Colonic mucosa (tissue), 4 donors: ENCODE data around the gene ADCY10. TPM values are rescaled to one million over a fixed set of nuclear protein-coding genes. Genes with fewer than 3 reads are reported as not detected.

Source experiments
- DNase-seq: peaks from one replicate; pipeline ENCODE4 v3.0.0-alpha.2; 2020
- H3K27ac ChIP-seq: fragments of 200-600 bp; one replicate; pipeline ENCODE4 v1.8.0; 2021
- H3K27me3 ChIP-seq: fragments of 200-600 bp; one replicate; pipeline ENCODE4 v1.8.0; 2021
- H3K36me3 ChIP-seq: fragments of 200-600 bp; one replicate; pipeline ENCODE4 v1.8.0; 2021
- H3K4me1 ChIP-seq: fragments of 200-600 bp; one replicate; pipeline ENCODE4 v1.8.0; 2021; ENCODE audit warnings: mild to moderate bottlenecking
- H3K4me3 ChIP-seq: fragments of 200-600 bp; one replicate; pipeline ENCODE4 v1.8.0; 2021
- H3K9ac ChIP-seq, 2 donors: one replicate each; pipeline ENCODE4 v1.7.0; 2013; ENCODE audit warnings: control low read depth in 2 of 2, low read depth in 2 of 2, low read length in 2 of 2
- H3K9me3 ChIP-seq: fragments of 200-600 bp; one replicate; pipeline ENCODE4 v1.8.0; 2021
- intact Hi-C: fragments of 100-400 bp; cut with DNase I; formaldehyde crosslinking; loops from one replicate; pipeline ENCODE4 v1.14.1; 2022
- total RNA-seq, 2 donors: library from RNA; stranded (reverse); fragmentation: NEBNext Ultra II Directional in 1 of 2; extraction: Animal tissue kit (Norgen Biotek cat#: 25700) in 1 of 2; gene quantifications; one replicate each; pipeline ENCODE4 v1.2.1, GENCODE V29; 2021
- TF ChIP-seq, protein P1 (sequence below): fragments of 200-600 bp; IDR thresholded peaks from one replicate; pipeline ENCODE4 v1.8.0; 2022; ENCODE audit warnings: antibody characterized with exemption, mild to moderate bottlenecking
- donor health status: healthy.
- donor health status: DM: no; HTN: no; CAD: no.
- donor health status: DM: no; HTN: no; CAD: no.

Gene ADCY10
- 1 to 10 TPM in 1 of 2 donors, under 1 TPM in 1; 0.64 to 1.6 TPM for total RNA-seq

GRCh38 chr1:167913895-167914496 lies at the start of gene ADCY10:
ADCY10 (minus strand) TSS chr1:167914134; CDS start chr1:167905140, 8,994 bp downstream.
- Histone ChIP-seq H3K4me3 (no peak within 1 kb of the TSS), H3K36me3 (no peaks in the 10 kb centered on the region), H3K9ac (no peak within 1 kb of the TSS), H3K27ac (no peak within 1 kb of the TSS), H3K4me1 (no peaks in the 10 kb centered on the region), H3K9me3 (no peaks in the 10 kb centered on the region), H3K27me3 (no peaks in the 10 kb centered on the region)
- DNase-seq = peak; percentile 44
- intact Hi-C loops = no loop called here
- TF ChIP-seq, protein P1, sequence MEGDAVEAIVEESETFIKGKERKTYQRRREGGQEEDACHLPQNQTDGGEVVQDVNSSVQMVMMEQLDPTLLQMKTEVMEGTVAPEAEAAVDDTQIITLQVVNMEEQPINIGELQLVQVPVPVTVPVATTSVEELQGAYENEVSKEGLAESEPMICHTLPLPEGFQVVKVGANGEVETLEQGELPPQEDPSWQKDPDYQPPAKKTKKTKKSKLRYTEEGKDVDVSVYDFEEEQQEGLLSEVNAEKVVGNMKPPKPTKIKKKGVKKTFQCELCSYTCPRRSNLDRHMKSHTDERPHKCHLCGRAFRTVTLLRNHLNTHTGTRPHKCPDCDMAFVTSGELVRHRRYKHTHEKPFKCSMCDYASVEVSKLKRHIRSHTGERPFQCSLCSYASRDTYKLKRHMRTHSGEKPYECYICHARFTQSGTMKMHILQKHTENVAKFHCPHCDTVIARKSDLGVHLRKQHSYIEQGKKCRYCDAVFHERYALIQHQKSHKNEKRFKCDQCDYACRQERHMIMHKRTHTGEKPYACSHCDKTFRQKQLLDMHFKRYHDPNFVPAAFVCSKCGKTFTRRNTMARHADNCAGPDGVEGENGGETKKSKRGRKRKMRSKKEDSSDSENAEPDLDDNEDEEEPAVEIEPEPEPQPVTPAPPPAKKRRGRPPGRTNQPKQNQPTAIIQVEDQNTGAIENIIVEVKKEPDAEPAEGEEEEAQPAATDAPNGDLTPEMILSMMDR = no peak

GRCh38 chr1:167957710-167958109 lies 43.8 kb upstream of the ADCY10 start:
- Histone ChIP-seq H3K27me3 (no peaks in the 10 kb centered on the region), H3K9ac (no peak overlapping the region), H3K9me3 (no peaks in the 10 kb centered on the region), H3K4me1 (no peaks in the 10 kb centered on the region), H3K36me3 (no peaks in the 10 kb centered on the region), H3K27ac (no peak overlapping the region), H3K4me3 (no peak overlapping the region)
- no peak for DNase-seq
- TF ChIP-seq, protein P1 = no peak
- intact Hi-C loops = no loop called here

DNA sequence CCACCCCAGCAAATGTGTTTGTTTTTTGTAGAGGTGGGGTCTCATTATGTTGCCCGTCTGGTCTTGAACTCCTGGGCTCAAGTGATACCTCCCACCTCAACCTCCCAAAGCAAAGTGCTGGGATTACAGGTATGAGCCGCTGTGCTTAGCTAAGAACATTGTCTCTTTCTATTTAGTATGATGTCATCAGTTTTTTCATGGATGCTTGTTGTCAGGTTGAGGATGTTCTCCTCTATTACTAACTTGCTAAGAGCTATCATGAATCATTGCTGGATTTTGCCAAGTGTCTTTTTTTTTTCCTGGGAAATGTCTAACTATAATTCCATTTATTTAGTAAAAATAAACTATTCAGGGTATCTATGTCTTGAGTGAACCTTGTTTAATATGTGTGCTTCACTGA lies 42.0 kb upstream of the ADCY10 start:
- TF ChIP-seq, protein P1 = no peak
- intact Hi-C loops = no loop called here
- Histone ChIP-seq H3K4me3 (no peak overlapping the region), H3K27me3 (no peaks in the 10 kb centered on the region), H3K9ac (no peak overlapping the region), H3K27ac (no peak overlapping the region), H3K4me1 (no peaks in the 10 kb centered on the region), H3K36me3 (no peaks in the 10 kb centered on the region), H3K9me3 (no peaks in the 10 kb centered on the region)
- no peak for DNase-seq

DNA sequence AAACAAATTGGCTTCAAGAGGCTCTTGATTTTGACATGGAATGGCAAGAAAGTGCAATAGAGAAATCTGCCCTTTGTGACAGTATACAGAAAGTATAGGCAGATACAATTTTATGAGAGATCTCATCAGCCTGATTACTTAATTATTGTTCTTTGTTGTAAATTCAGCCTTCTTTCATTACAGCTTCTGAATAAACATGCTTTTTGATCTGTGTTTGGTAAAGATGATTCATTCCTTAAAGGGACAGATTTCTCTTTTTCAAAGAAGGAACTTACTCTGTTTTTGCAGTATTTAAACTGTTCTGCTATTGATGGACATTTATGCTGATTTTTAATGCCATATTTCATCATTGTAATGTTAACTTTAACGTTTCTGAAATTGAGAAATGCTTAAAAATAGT lies 36.6 kb upstream of the ADCY10 start:
- H3K9me3 ChIP-seq = no peaks in the 10 kb centered on the region
- no peak overlapping the region for H3K27ac ChIP-seq
- no peak overlapping the region for H3K9ac ChIP-seq
- no peak overlapping the region for H3K4me3 ChIP-seq
- TF ChIP-seq, protein P1 = no peak
- intact Hi-C loops = no loop called here
- no peaks in the 10 kb centered on the region for H3K27me3 ChIP-seq
- H3K36me3 ChIP-seq = no peaks in the 10 kb centered on the region
- H3K4me1 ChIP-seq = no peaks in the 10 kb centered on the region
- no peak for DNase-seq

GRCh38 chr1:167949785-167950184 lies 35.9 kb upstream of the ADCY10 start:
- no peaks in the 10 kb centered on the region for H3K4me1 ChIP-seq

More at GRCh38 chr1:167949785-167950184, 35.9 kb upstream of the ADCY10 start:
- Histone ChIP-seq H3K4me3 (no peak overlapping the region), H3K27me3 (no peaks in the 10 kb centered on the region), H3K9ac (no peak overlapping the region), H3K9me3 (no peaks in the 10 kb centered on the region), H3K27ac (no peak overlapping the region), H3K36me3 (no peaks in the 10 kb centered on the region)
- no peak for DNase-seq
- TF ChIP-seq, protein P1 = no peak
- intact Hi-C loops = no loop called here
